Activated naive CD4-positive, alpha-beta T cell (primary cell): ENCODE measurements around the gene CALML5.

Experiments used
- DNase-seq, 4 experiments: peaks; one replicate each; lab custom pipeline; 2025; lab: John Stamatoyannopoulos, UW

Gene CALML5

DNA sequence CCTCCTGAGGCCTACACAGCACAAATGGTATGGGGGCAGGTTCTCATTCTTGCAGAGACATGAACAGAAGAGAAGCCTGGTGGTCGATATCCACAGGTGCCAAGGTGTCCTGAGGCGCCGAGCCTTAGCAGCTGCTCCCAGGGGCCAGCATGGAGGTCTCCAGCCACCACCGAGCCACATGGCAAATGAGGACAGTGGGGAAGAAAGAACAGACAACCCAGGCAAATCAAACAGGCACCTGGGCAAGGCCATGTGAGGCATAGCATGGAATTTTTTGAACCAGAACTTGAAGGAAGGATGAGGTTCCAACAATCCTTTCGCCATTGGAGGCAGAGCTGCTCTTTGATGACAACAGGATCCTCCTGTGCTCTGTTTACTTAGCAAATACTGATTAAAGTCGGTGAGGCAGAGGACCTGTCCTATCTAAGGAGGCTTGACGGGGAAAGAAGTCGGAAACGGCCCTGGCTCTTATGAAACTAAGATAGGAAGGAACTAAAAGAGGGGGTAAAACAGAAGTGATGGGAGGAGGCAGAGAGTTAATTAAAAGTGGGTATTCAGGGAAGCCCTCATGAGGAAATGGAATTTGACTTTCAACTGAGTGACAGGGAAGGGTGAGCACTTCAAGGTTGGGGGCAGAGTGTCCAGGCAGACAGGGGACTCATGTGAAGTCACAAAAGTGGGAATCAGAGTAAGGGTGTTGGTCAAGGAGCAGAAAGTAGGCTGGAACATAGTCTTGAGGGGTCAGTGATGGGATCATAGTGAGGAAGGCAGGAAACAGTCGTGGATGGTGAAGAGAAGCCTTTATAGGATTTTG, 16.8 kb upstream of the CALML5 start:
- no peak for DNase-seq

- no peak for DNase-seq
These were observed 15.0 kb upstream of the CALML5 start for GRCh38 chr10:5514226-5514850.

GRCh38 chr10:5512881-5513612, 13.7 kb upstream of the CALML5 start:
- DNase-seq: no peak

DNA sequence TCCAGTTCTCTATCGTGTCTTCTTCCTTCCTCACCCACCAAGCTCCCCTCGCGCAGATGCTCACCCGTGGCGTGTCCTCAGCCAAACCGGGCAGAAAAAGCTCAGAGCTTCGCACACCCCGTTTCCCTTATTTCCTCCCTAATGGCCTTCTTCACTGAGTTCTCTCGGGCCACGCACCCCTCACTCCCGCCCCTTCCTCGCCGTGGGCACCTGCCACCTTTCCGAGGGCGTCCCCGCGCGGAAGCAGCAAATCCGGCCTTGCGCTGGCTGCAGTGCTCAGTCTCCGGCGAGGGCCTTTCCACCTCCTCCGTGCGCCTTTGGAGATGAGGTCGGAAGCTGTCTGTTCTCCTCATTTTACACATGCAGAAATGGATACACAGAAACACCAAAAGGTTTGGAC, 13.0 kb upstream of the CALML5 start:
- no peak for DNase-seq

DNA sequence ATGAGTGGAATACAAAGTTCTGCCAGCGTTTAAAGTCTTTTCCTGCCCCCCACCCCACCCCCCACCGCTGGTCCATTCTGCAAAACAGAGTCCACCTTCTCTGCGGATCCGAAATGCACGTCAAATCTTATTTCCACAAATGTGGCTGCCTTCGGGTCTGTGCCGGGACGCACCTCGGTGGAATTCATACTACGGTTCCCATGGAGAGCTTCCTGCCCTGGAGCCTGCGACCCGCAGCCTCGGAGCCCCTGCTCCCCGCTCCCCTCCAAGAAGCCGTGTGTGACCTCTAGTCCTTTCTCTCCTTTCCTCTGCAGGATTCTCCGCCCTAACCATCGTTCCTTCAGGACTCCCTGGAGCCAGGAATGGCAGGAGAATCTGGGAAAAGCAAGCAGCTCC, 12.5 kb upstream of the CALML5 start:
- DNase-seq: no peak

DNA sequence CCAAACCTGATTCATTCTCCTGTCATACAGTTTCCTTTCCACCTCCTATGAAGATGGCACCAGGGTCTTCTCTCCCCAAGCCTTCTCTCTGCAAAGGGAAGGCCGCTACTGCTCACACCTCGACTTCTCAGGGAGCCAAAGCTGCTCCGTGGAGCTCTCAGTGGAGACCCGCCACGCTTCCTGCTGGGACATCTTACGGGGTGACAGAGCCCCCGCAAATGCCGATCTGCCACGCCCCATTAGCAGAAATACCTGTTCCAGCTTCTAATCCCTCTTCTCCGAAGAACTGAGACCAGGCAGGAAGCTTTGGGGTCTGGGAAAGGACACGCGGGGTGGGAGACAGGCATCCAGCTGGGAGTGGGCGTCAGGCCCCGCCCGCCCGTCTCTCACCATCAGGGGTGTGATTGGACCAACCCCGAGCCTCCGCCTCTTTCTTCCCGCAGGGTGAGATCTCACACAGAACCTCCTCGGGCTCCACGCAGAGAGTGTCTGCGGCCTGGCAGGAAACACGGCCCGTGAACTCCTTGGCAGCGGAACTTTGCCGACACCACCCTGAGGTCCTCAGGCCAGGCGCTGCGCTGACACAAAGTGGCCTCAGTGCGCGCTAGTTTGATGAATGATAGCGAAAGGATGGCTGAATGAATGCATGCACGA, 12.0 kb upstream of the CALML5 start:
- no peak for DNase-seq

DNA sequence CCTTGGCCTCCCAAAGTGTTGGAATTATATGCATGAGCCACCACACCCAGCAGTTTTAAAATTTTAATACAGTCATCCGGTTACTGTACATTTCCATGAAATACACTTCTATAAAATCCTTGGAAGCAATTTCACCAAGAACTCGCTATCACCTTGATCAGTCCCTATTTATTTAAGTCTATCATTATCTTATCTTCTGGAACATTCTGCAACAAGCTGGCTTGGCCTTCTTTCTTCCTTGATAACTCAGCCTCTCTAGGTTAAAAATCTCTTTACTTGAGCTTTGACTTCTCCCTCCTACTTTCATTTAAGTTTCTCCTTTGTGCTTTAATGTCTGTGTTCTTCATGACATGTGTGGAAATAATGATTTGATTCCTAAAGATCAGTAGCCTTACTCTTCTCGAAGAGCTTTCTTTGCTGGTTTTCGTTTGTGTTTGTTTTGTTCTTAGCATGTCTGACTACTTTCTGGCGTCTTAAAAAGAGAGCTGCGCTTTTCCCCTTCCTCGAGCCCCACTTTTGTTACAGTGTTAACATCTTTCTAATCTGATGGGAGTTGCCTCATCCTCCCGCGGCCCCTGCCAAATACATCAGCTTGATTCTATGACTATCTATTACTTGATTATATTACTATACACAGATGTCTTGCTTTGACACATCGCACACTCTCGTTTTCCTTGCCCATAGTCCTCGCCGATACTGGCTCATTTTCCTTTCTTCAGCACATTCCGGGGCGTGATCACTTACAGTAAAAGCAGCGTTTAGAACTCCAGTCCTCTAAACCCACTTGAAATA, 11.1 kb upstream of the CALML5 start:
- DNase-seq: no peak

DNA sequence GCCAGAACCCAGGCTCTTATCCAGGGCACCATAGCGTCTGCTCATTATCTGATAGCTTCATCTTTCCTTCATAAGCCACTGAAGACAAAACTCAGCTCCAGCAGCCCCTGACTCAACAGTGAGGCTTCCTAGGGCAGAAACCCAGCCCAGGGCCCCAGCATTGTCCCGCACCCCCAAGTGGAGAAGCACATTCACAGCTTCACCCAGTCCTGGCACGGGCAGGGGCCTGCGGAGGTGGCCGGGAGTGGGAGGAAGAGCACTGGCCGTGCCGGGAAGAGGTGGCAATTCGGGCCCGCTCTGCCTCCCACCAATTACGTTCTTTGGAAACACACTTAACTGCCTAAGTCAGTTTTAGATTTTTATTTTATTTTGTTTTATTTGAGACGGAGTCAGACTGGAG, 10.3 kb upstream of the CALML5 start:
- no peak for DNase-seq

- no peak for DNase-seq
These were observed 9.9 kb upstream of the CALML5 start for GRCh38 chr10:5509236-5509635.

DNA sequence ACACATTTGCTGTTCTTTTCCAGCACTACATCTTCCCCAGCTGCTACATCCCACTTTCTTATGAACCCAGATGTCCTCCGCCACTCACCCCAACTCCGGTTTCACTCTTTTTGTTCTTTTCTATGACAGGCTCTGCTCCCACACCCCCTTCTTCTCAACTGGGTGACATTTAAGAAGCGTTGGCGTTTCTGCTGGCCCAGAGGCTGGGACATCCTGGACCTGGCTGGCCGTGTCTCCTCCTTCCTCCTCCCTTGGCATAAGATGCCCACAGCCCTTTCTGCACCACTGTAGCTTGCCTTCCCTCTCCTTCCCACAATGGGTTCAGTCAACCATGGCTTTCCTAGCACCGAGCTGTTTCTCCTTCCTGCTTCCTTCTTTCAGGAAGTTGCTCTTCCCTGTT, 9.4 kb upstream of the CALML5 start:
- no peak for DNase-seq

DNA sequence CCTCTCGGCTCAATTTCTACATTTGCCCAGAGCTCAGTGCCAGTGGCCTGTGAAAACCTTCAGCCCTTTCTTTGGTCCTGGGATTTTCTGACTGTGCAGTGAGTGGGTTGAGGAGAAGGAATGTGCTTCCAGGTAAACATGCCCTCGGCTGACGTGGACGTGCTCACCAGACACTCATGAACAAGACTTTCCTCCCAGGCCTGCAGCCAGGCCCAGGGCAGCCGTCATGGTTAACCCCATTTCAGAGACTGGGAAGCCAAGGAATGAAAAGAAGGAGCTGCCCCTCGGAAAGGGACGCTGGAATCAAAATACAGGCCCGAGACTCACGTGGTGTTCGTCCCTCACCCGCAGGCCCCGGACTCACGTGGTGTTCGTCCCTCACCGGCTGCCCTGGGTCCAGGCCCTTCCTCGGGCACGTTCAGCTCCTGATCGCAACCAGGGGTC, 8.8 kb upstream of the CALML5 start:
- DNase-seq: no peak

DNA sequence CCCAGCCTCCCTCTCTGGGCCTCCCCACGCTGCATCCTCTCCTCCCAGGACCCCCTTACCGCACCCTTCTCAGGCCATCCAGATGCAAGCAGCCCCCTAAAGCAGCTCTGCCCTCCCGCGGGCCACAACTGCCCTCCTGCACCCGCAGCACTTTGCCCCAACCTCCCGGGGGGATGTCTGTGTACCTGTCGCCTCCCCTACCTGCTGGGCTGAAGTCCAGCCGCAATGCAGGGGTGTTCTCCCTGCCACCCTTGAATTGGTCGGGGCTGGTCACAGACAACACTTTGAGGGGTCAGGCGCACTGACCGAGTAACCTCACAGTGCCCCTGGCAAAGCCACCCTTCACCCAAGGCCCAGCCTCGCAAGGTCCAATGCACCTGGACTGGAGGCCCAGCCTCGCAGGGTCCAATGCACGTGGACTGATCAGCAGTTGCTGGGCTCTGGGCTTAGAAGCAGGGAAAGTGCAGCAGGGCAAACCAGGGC, 8.3 kb upstream of the CALML5 start:
- DNase-seq: no peak

GRCh38 chr10:5506751-5507648, 7.6 kb upstream of the CALML5 start:
- no peak for DNase-seq

DNA sequence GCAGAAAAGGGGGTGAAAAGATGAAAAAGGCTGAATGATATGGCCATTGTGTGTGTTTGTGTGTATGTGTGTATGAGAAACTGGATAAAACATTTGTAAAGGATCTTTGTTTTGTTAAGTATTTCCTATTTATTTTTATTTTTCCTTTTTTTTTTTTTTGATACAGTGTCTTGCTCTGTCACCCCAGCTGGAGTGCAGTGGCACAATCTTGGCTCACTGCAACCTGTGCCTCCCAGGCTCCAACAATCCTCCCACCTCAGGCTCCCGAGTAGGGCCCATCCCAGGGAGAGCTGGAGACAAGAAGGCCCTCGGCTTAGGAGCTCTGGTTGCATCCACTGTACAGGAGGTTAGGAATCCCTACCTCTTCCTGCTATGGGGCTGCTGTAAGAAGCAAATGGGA, 6.9 kb upstream of the CALML5 start:
- no peak for DNase-seq

DNA sequence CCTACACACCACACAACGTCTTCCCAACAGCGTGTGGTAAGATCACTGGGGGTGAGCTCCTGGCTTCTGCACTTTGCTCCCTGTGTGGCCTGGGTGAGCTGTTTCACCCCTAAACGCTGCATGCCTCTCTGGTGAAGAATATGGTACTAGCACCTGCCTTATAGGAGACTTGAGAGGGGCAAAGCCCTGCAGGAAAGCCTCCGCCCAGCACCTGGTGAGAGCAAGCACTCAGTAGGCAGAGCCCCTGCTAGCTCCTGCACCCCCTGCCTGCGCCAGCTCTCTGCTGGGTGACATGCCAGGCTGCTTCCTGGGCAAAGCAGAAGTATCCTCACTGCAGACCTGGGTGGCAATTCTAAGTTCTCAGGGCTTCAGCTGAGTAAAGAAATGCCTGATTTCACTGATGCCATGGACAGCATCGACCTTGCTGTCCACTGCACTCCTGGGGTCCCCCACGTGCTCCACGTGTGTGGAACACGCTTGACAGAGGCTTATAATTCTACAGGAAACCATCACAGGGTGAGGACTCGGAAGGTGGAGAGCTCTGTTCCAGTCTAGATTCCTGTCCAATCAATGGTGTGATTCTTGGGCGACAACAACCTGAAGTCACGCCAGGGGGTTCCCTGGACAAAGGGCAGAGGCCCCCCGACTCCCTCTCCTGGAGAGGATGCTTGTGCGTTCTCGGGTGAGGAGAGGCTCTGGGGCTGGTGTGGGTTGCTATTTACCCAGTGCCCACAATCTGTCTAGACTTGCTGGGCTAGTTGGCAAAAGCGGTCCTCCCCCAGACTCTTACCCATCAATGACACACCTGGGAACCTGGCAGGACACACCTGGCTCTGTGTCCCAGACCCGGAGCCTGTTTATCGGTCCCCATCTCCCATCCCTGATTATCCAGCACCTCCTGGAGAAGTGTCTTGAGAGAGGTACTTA, 5.0 kb upstream of the CALML5 start:
- no peak for DNase-seq

DNA sequence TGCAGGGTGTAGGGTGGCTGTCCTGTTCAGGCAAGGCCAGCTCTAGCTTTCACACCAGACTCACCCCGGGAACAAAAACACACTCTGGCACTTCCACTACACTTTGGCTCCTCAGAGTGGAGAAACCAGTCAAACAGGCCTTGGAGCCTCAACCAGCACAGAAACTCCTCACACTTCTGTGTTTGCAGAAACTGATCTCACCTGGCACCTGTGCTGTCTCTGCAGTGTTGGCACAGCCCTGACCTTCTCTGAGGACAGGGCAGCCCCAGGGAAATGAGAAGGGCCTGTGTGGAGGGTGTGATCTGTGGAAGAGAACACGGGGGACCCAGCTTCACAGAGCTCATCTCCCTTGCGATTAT, 4.1 kb upstream of the CALML5 start:
- DNase-seq: no peak

GRCh38 chr10:5502571-5503476, 3.5 kb upstream of the CALML5 start:
- no peak for DNase-seq

GRCh38 chr10:5502061-5502521, 2.7 kb upstream of the CALML5 start:
- DNase-seq: no peak
